HL-60 (cell line): ENCODE results near the gene VRK3.

Source experiments
- DNase-seq, 2 experiments: peaks; one replicate each; pipeline ENCODE4 v3.0.0-alpha.2; 2010 to 2020; ENCODE audit warnings: low read depth in 1 of 2, low spot score in 1 of 2
- H3K27ac ChIP-seq: fragments of 250-450 bp; sonication (Bioruptor Pico); replicated peaks from 2 replicates; pipeline ENCODE4 v1.5.1; 2020; ENCODE audit warnings: mild to moderate bottlenecking, moderate library complexity
- H3K27me3 ChIP-seq: fragments of 250-450 bp; sonication (Bioruptor Pico); 2 replicates; pipeline ENCODE4 v1.5.1; 2021; ENCODE audit warnings: mild to moderate bottlenecking, moderate library complexity; ENCODE audit not compliant: insufficient read depth, poor library complexity, severe bottlenecking
- H3K4me3 ChIP-seq: replicated peaks from 2 replicates; pipeline ENCODE4 v1.5.1; 2011; ENCODE audit warnings: mild to moderate bottlenecking, control low read depth, low read length; ENCODE audit not compliant: insufficient read depth
- GABPA ChIP-seq: IDR thresholded peaks from 2 replicates; pipeline ENCODE4 v1.6.1; 2012; ENCODE audit warnings: low read depth
- POLR2AphosphoS5 ChIP-seq: IDR thresholded peaks from 2 replicates; pipeline ENCODE4 v1.6.1; 2012; ENCODE audit warnings: low read depth
- REST ChIP-seq: IDR thresholded peaks from 2 replicates; pipeline ENCODE4 v1.6.1; 2012; ENCODE audit warnings: low read depth; ENCODE audit not compliant: insufficient replicate concordance
- SPI1 ChIP-seq: IDR thresholded peaks from 2 replicates; pipeline ENCODE4 v1.6.1; 2012; ENCODE audit warnings: low read depth, mild to moderate bottlenecking, borderline replicate concordance
- TF ChIP-seq, protein P1 (sequence below): IDR thresholded peaks from one replicate; pipeline ENCODE4 v1.5.1; 2011; ENCODE audit warnings: low read length, control low read depth, inconsistent platforms; ENCODE audit not compliant: insufficient read depth

The VRK3 gene

GRCh38 chr19:49986354-49986753, 38.8 kb downstream of the VRK3 start:
- Histone ChIP-seq H3K27me3 (no peaks in the 10 kb centered on the region), H3K27ac (no peak overlapping the region), H3K4me3 (no peak overlapping the region)
- no peak for DNase-seq
- TF ChIP-seq REST (no peak), SPI1 (no peak), POLR2AphosphoS5 (no peak), GABPA (no peak)
- TF ChIP-seq, protein P1, sequence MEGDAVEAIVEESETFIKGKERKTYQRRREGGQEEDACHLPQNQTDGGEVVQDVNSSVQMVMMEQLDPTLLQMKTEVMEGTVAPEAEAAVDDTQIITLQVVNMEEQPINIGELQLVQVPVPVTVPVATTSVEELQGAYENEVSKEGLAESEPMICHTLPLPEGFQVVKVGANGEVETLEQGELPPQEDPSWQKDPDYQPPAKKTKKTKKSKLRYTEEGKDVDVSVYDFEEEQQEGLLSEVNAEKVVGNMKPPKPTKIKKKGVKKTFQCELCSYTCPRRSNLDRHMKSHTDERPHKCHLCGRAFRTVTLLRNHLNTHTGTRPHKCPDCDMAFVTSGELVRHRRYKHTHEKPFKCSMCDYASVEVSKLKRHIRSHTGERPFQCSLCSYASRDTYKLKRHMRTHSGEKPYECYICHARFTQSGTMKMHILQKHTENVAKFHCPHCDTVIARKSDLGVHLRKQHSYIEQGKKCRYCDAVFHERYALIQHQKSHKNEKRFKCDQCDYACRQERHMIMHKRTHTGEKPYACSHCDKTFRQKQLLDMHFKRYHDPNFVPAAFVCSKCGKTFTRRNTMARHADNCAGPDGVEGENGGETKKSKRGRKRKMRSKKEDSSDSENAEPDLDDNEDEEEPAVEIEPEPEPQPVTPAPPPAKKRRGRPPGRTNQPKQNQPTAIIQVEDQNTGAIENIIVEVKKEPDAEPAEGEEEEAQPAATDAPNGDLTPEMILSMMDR: no peak

DNA sequence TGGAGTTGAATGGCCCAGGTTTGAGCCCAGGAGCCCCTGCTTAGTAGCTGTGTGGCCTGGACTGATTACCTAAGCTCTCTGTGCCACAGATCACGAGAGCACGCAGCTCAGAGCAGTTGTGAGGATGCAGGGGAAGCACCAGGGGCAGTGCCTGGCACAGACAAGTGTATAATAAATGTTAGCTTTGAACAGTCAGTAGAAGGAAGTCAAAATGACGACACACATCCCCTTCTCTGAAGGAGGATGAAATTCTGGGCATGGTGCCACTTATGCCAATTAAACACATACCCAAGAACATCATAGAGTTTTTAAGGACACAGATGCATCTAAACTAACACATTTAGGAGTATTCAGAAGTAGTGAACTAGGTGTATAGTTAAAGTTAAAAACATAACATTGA, 39.3 kb downstream of the VRK3 start:
- Histone ChIP-seq H3K27me3 (no peaks in the 10 kb centered on the region), H3K4me3 (no peak overlapping the region), H3K27ac (no peak overlapping the region)
- DNase-seq: no peak
- TF ChIP-seq GABPA (no peak), REST (no peak), POLR2AphosphoS5 (no peak), SPI1 (no peak)
- TF ChIP-seq, protein P1: no peak

DNA sequence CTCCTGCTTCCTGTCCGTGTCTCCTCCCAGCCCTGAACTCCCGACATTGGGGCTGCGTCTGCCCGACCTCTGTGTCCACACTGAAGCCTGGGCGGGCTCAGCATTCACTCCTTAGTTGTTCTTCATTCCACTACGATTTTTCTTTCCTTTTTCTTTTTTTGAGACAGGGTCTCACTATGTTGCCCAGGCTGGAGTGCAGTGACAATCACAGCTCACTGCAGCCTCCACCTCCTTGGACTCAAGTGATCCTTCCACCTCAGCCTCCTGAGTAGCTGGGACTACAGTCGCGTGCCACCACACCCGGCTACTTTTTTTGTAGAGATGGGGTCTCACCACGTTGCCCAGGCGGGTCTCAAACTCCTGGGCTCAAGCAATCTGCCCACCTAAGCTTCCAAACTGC, 40.7 kb downstream of the VRK3 start:
- TF ChIP-seq, protein P1: no peak
- TF ChIP-seq GABPA (no peak), SPI1 (no peak), POLR2AphosphoS5 (no peak), REST (no peak)
- H3K4me3 ChIP-seq: no peak overlapping the region
- no peak overlapping the region for H3K27ac ChIP-seq
- H3K27me3 ChIP-seq: no peaks in the 10 kb centered on the region
- DNase-seq: no peak
